KOPT-K1 (cell line): ENCODE data around the gene DMD.

Source experiments
- H3K27ac ChIP-seq: fragments of 200-600 bp; sonication (generic); 2 replicates; pipeline ENCODE4 v1.5.1; 2016; ENCODE audit warnings: antibody characterized with exemption, mild to moderate bottlenecking, low read depth, low read length; ENCODE audit not compliant: poor library complexity, severe bottlenecking
- H3K36me3 ChIP-seq: fragments of 200-600 bp; sonication (generic); 2 replicates; pipeline ENCODE4 v1.5.1; 2017; ENCODE audit warnings: antibody characterized with exemption, mild to moderate bottlenecking, low read length, moderate library complexity; ENCODE audit not compliant: insufficient read depth
- H3K9me3 ChIP-seq: fragments of 200-600 bp; sonication (generic); 2 replicates; pipeline ENCODE4 v1.5.1; 2017; ENCODE audit warnings: antibody characterized with exemption, low read length, mild to moderate bottlenecking; ENCODE audit not compliant: insufficient read depth, poor library complexity, severe bottlenecking

DMD gene

GRCh38 chrX:32525234-32525633 is 686.1 kb downstream of the DMD start:
- H3K9me3 ChIP-seq = no peaks in the 10 kb centered on the region
- H3K27ac ChIP-seq = no peak overlapping the region
- no peaks in the 10 kb centered on the region for H3K36me3 ChIP-seq

- no peaks in the 10 kb centered on the region for H3K36me3 ChIP-seq
- no peak overlapping the region for H3K27ac ChIP-seq
- no peaks in the 10 kb centered on the region for H3K9me3 ChIP-seq
Observed at GRCh38 chrX:32524385-32524784, 687.0 kb downstream of the DMD start.

- Histone ChIP-seq H3K9me3 (no peaks in the 10 kb centered on the region), H3K27ac (no peak overlapping the region), H3K36me3 (no peaks in the 10 kb centered on the region)
Observed at GRCh38 chrX:32520789-32521188, 690.6 kb downstream of the DMD start.

GRCh38 chrX:32514986-32515385 is 696.4 kb downstream of the DMD start:
- no peaks in the 10 kb centered on the region for H3K9me3 ChIP-seq
- no peak overlapping the region for H3K27ac ChIP-seq
- no peaks in the 10 kb centered on the region for H3K36me3 ChIP-seq

- Histone ChIP-seq H3K27ac (no peak overlapping the region), H3K9me3 (no peaks in the 10 kb centered on the region), H3K36me3 (no peaks in the 10 kb centered on the region)
Observed at GRCh38 chrX:32501606-32502005, 709.7 kb downstream of the DMD start.

- Histone ChIP-seq H3K36me3 (no peaks in the 10 kb centered on the region), H3K27ac (no peak overlapping the region), H3K9me3 (no peaks in the 10 kb centered on the region)
Observed at GRCh38 chrX:32496671-32497070, 714.7 kb downstream of the DMD start.

GRCh38 chrX:32495855-32496254 is 715.5 kb downstream of the DMD start:
- Histone ChIP-seq H3K27ac (no peak overlapping the region), H3K9me3 (no peaks in the 10 kb centered on the region), H3K36me3 (no peaks in the 10 kb centered on the region)

GRCh38 chrX:32489125-32489524 is 722.2 kb downstream of the DMD start:
- H3K27ac ChIP-seq = no peak overlapping the region
- no peaks in the 10 kb centered on the region for H3K36me3 ChIP-seq
- no peaks in the 10 kb centered on the region for H3K9me3 ChIP-seq

GRCh38 chrX:32483534-32484136 is 727.7 kb downstream of the DMD start:
- Histone ChIP-seq H3K36me3 (no peaks in the 10 kb centered on the region), H3K27ac (no peak overlapping the region), H3K9me3 (no peaks in the 10 kb centered on the region)

- H3K27ac ChIP-seq = no peak overlapping the region
- no peaks in the 10 kb centered on the region for H3K9me3 ChIP-seq
- no peaks in the 10 kb centered on the region for H3K36me3 ChIP-seq
Observed at GRCh38 chrX:32480019-32480418, 731.3 kb downstream of the DMD start.

GRCh38 chrX:32472364-32472763 is 739.0 kb downstream of the DMD start:
- Histone ChIP-seq H3K27ac (no peak overlapping the region), H3K36me3 (no peaks in the 10 kb centered on the region), H3K9me3 (no peaks in the 10 kb centered on the region)

GRCh38 chrX:32455704-32456103 is 755.6 kb downstream of the DMD start:
- H3K27ac ChIP-seq = no peak overlapping the region
- H3K36me3 ChIP-seq = no peaks in the 10 kb centered on the region
- H3K9me3 ChIP-seq = no peaks in the 10 kb centered on the region

- Histone ChIP-seq H3K27ac (no peak overlapping the region), H3K9me3 (no peaks in the 10 kb centered on the region)
Observed at GRCh38 chrX:32451954-32452695, 759.2 kb downstream of the DMD start.

GRCh38 chrX:32448945-32449344 is 762.4 kb downstream of the DMD start:
- Histone ChIP-seq H3K36me3 (no peaks in the 10 kb centered on the region), H3K9me3 (no peaks in the 10 kb centered on the region), H3K27ac (peak overlapping the region; percentile 38)

More at GRCh38 chrX:32451954-32452695, 759.2 kb downstream of the DMD start:
- no peaks in the 10 kb centered on the region for H3K36me3 ChIP-seq

GRCh38 chrX:32448320-32448719 is 763.0 kb downstream of the DMD start:
- Histone ChIP-seq H3K36me3 (no peaks in the 10 kb centered on the region), H3K27ac (peak overlapping the region; percentile 38)

GRCh38 chrX:32447640-32448039 is 763.7 kb downstream of the DMD start:
- Histone ChIP-seq H3K9me3 (no peaks in the 10 kb centered on the region), H3K27ac (no peak overlapping the region), H3K36me3 (no peaks in the 10 kb centered on the region)

More at GRCh38 chrX:32448320-32448719, 763.0 kb downstream of the DMD start:
- no peaks in the 10 kb centered on the region for H3K9me3 ChIP-seq
